H1 (cell line): ENCODE data around the gene RPL32.

ENCODE experiments used
- CBX5 ChIP-seq: fragments of 300-800, 300-1000 bp; sonication (generic); IDR thresholded peaks from 2 replicates; pipeline ENCODE4 v1.7.1; 2016; ENCODE audit warnings: antibody characterized with exemption, low read length, low read depth
- KDM1A ChIP-seq: fragments of 200-600, 300-600 bp; sonication (generic); IDR thresholded peaks from 2 replicates; pipeline ENCODE4 v1.7.1; 2016; ENCODE audit warnings: mild to moderate bottlenecking, low read length, borderline replicate concordance
- MAFK ChIP-seq: IDR thresholded peaks from 2 replicates; pipeline ENCODE4 v1.6.1; 2012; ENCODE audit warnings: low read depth, mild to moderate bottlenecking, improper control_type of control experiment, low read length
- PHF8 ChIP-seq: fragments of 200-600 bp; sonication (generic); conservative IDR thresholded peaks from 2 replicates; pipeline ENCODE4 v1.7.1; 2012; ENCODE audit warnings: low read depth, mild to moderate bottlenecking, inconsistent platforms, low read length, moderate library complexity
- POLR2A ChIP-seq, 2 experiments: IDR thresholded peaks; 1 replicate in 1 of 2; 2 replicates in 1 of 2; pipeline ENCODE4 v1.6.1; 2011; ENCODE audit warnings: low read depth in 2 of 2, low read length in 2 of 2, mild to moderate bottlenecking in 2 of 2; ENCODE audit errors: control extremely low read depth in 1 of 2
- POLR2AphosphoS5 ChIP-seq: IDR thresholded peaks from 2 replicates; pipeline ENCODE4 v1.6.1; 2011; ENCODE audit warnings: low read depth, low read length
- RAD21 ChIP-seq, 2 experiments: IDR thresholded peaks in 1 of 2; conservative IDR thresholded peaks in 1 of 2; 2 replicates each; pipeline ENCODE4 v1.6.1; 2011; ENCODE audit warnings: low read depth in 2 of 2, low read length in 2 of 2, improper control_type of control experiment in 1 of 2, inconsistent platforms in 1 of 2, mild to moderate bottlenecking in 1 of 2, moderate library complexity in 1 of 2
- SP4 ChIP-seq: IDR thresholded peaks from 2 replicates; pipeline ENCODE4 v1.6.1; 2012; ENCODE audit warnings: low read length, inconsistent platforms
- SUZ12 ChIP-seq: fragments of 200-600 bp; sonication (generic); IDR thresholded peaks from 2 replicates; pipeline ENCODE4 v1.6.1; 2012; ENCODE audit warnings: mild to moderate bottlenecking, inconsistent platforms, low read length, moderate library complexity, mixed read lengths
- TF ChIP-seq, protein P1 (sequence below): IDR thresholded peaks from 2 replicates; pipeline ENCODE4 v1.6.1; 2012; ENCODE audit warnings: low read length, inconsistent platforms
- TF ChIP-seq, protein P2 (sequence below), 3 experiments: IDR thresholded peaks; 1 replicate in 2 of 3; 2 replicates in 1 of 3; pipeline versions ENCODE4 v1.5.1 to v1.6.1; 2011; ENCODE audit warnings: low read length in 3 of 3, mild to moderate bottlenecking in 3 of 3, inconsistent platforms in 2 of 3, low read depth in 1 of 3, moderate library complexity in 1 of 3; ENCODE audit not compliant: insufficient read depth in 1 of 3; ENCODE audit errors: control extremely low read depth in 1 of 3

DNA sequence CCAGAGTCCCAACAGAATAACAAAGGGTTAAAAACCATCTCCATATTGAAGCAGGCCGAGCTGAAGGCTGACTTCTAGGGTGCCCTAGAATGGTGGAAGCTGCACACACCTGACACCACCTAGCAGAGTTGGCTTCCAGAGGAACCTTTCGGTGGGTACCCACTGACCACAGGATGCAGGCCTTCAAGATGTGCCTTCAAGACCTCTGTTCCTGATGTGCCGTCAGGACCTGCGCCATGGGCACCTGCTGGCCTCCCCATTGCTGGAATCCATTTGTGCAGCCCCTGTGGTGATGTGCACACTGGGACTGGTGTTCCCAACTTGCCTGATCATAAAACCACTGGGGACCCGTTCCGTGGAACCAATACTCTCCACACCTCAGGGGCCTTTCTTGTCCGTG lies 35.7 kb upstream of the RPL32 start:
- TF ChIP-seq, protein P1, sequence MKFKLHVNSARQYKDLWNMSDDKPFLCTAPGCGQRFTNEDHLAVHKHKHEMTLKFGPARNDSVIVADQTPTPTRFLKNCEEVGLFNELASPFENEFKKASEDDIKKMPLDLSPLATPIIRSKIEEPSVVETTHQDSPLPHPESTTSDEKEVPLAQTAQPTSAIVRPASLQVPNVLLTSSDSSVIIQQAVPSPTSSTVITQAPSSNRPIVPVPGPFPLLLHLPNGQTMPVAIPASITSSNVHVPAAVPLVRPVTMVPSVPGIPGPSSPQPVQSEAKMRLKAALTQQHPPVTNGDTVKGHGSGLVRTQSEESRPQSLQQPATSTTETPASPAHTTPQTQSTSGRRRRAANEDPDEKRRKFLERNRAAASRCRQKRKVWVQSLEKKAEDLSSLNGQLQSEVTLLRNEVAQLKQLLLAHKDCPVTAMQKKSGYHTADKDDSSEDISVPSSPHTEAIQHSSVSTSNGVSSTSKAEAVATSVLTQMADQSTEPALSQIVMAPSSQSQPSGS, result no peak
- TF ChIP-seq POLR2A (IDR thresholded peaks at IDR 0.05; ENCODE audit: control extremely low read depth in 1 of 2, low read depth in 2 of 2, low read length in 2 of 2) (no peak), POLR2AphosphoS5 (no peak), MAFK (no peak), RAD21 (IDR thresholded peaks at IDR 0.05 in 1 of 2, conservative IDR thresholded peaks at IDR 0.05 in 1 of 2; ENCODE audit: low read depth in 2 of 2, low read length in 2 of 2) (no peak), KDM1A (no peak), SP4 (no peak), PHF8 (no peak), CBX5 (no peak), SUZ12 (no peak)
- TF ChIP-seq, protein P2, sequence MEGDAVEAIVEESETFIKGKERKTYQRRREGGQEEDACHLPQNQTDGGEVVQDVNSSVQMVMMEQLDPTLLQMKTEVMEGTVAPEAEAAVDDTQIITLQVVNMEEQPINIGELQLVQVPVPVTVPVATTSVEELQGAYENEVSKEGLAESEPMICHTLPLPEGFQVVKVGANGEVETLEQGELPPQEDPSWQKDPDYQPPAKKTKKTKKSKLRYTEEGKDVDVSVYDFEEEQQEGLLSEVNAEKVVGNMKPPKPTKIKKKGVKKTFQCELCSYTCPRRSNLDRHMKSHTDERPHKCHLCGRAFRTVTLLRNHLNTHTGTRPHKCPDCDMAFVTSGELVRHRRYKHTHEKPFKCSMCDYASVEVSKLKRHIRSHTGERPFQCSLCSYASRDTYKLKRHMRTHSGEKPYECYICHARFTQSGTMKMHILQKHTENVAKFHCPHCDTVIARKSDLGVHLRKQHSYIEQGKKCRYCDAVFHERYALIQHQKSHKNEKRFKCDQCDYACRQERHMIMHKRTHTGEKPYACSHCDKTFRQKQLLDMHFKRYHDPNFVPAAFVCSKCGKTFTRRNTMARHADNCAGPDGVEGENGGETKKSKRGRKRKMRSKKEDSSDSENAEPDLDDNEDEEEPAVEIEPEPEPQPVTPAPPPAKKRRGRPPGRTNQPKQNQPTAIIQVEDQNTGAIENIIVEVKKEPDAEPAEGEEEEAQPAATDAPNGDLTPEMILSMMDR (IDR thresholded peaks at IDR 0.05; ENCODE audit: control extremely low read depth in 1 of 3, insufficient read depth in 1 of 3, low read depth in 1 of 3, low read length in 3 of 3), result no peak
